Islet precursor cell (in vitro differentiated cells): ENCODE results near the gene MYL3.

ENCODE experiments used
- DNase-seq: peaks from one replicate; pipeline ENCODE4 v3.0.0-alpha.2; 2018

MYL3 gene

GRCh38 chr3:46899151-46900006, 36.1 kb upstream of the MYL3 start:
- no peak for DNase-seq

- DNase-seq = no peak
These were observed 35.3 kb upstream of the MYL3 start for GRCh38 chr3:46898321-46899150.

GRCh38 chr3:46897829-46898320, 34.6 kb upstream of the MYL3 start:
- DNase-seq = no peak

- no peak for DNase-seq
These were observed 33.8 kb upstream of the MYL3 start for GRCh38 chr3:46897031-46897430.

- DNase-seq = no peak
These were observed 33.1 kb upstream of the MYL3 start for GRCh38 chr3:46896386-46896785.

- DNase-seq = no peak
These were observed 32.5 kb upstream of the MYL3 start for GRCh38 chr3:46895761-46896160.

- peak; percentile 78 for DNase-seq
These were observed 32.0 kb upstream of the MYL3 start for GRCh38 chr3:46895204-46895660.

- no peak for DNase-seq
These were observed 31.0 kb upstream of the MYL3 start for GRCh38 chr3:46894256-46894655.

- DNase-seq = no peak
These were observed 30.5 kb upstream of the MYL3 start for GRCh38 chr3:46893763-46894162.

GRCh38 chr3:46893146-46893748, 30.0 kb upstream of the MYL3 start:
- no peak for DNase-seq

GRCh38 chr3:46892285-46893145, 29.3 kb upstream of the MYL3 start:
- peak; percentile 96 for DNase-seq

GRCh38 chr3:46891132-46891531, 27.9 kb upstream of the MYL3 start:
- no peak for DNase-seq

- DNase-seq = no peak
These were observed 26.9 kb upstream of the MYL3 start for GRCh38 chr3:46890132-46890531.

GRCh38 chr3:46889381-46890110, 26.3 kb upstream of the MYL3 start:
- DNase-seq = no peak

- DNase-seq = no peak
These were observed 25.5 kb upstream of the MYL3 start for GRCh38 chr3:46888705-46889104.

GRCh38 chr3:46887980-46888494, 24.8 kb upstream of the MYL3 start:
- DNase-seq = no peak

GRCh38 chr3:46885612-46886011, 22.4 kb upstream of the MYL3 start:
- no peak for DNase-seq

- DNase-seq = no peak
These were observed 21.7 kb upstream of the MYL3 start for GRCh38 chr3:46884929-46885328.

GRCh38 chr3:46884427-46884826, 21.2 kb upstream of the MYL3 start:
- DNase-seq = no peak

GRCh38 chr3:46883830-46884185, 20.6 kb upstream of the MYL3 start:
- DNase-seq = no peak

GRCh38 chr3:46883054-46883829, 20.0 kb upstream of the MYL3 start:
- DNase-seq = no peak
